Natural killer cell (primary cell): Measurements from ENCODE around the gene SECISBP2. TPM values are rescaled to one million over a fixed set of nuclear protein-coding genes. Genes with fewer than 3 reads are reported as not detected.

Experiments
- ATAC-seq, 3 donors: fragments of 150-1000 bp in 2 of 3; fragments of 200-7000 bp in 1 of 3; cut with Tn5 transposase; 1 replicate in 1 of 3; 2 replicates in 2 of 3; pipeline ENCODE4 v1.10.0; 2021; ENCODE audit warnings: mild to moderate bottlenecking in 2 of 3, moderate library complexity in 2 of 3
- DNase-seq, 2 donors: peaks; one replicate each; pipeline versions ENCODE4 v3.0.0 to v3.0.0-alpha.2; 2013 to 2021; ENCODE audit warnings: mixed read lengths in 1 of 2
- H3K27ac ChIP-seq: one replicate; pipeline ENCODE4 v1.5.1; 2013; ENCODE audit warnings: mild to moderate bottlenecking, low read length
- H3K27me3 ChIP-seq: one replicate; pipeline ENCODE4 v1.6.1; 2013; ENCODE audit warnings: low read length; ENCODE audit not compliant: control insufficient read depth, insufficient read depth
- H3K36me3 ChIP-seq: one replicate; pipeline ENCODE4 v1.6.1; 2013; ENCODE audit warnings: low read length; ENCODE audit not compliant: control insufficient read depth, insufficient read depth
- H3K4me1 ChIP-seq: one replicate; pipeline ENCODE4 v1.6.1; 2013; ENCODE audit warnings: low read length; ENCODE audit not compliant: control insufficient read depth, insufficient read depth
- H3K4me3 ChIP-seq: one replicate; pipeline ENCODE4 v1.5.1; 2013; ENCODE audit warnings: low read length
- H3K9me3 ChIP-seq: one replicate; pipeline ENCODE4 v1.6.1; 2013; ENCODE audit warnings: low read length; ENCODE audit not compliant: control insufficient read depth, insufficient read depth
- H3K27ac Mint-ChIP-seq, 2 donors: one replicate each; pipeline ENCODE4 v1.8.0; 2022; ENCODE audit warnings: mild to moderate bottlenecking in 2 of 2, mixed read lengths in 2 of 2, moderate library complexity in 1 of 2
- H3K27me3 Mint-ChIP-seq, 2 donors: one replicate each; pipeline ENCODE4 v1.8.0; 2022; ENCODE audit warnings: low read depth in 2 of 2, mixed read lengths in 2 of 2
- H3K36me3 Mint-ChIP-seq: one replicate; pipeline ENCODE4 v1.8.0; 2022; ENCODE audit warnings: mixed read lengths
- H3K4me1 Mint-ChIP-seq, 2 donors: one replicate each; pipeline ENCODE4 v1.8.0; 2022; ENCODE audit warnings: mixed read lengths in 2 of 2
- H3K4me3 Mint-ChIP-seq: one replicate; pipeline ENCODE4 v1.8.0; 2022; ENCODE audit warnings: mild to moderate bottlenecking, moderate library complexity, mixed read lengths
- H3K9me3 Mint-ChIP-seq, 2 donors: one replicate each; pipeline ENCODE4 v1.8.0; 2022; ENCODE audit warnings: mixed read lengths in 2 of 2
- CTCF ChIP-seq: fragments of 200-600 bp; IDR thresholded peaks from one replicate; pipeline ENCODE4 v1.8.0; 2022; ENCODE audit warnings: antibody characterized with exemption
- WGBS: methylation state at CpG from one replicate; pipeline ENCODE4 v1.1.7; 2013; ENCODE audit warnings: missing lambda C conversion rate; ENCODE audit not compliant: insufficient coverage; 5-methylcytosine and 5-hydroxymethylcytosine counted together
- intact Hi-C: fragments of 100-400 bp; cut with micrococcal nuclease; formaldehyde crosslinking; loops from one replicate; pipeline ENCODE4 v1.14.2; 2022
- total RNA-seq, 4 donors: library from RNA; stranded (reverse); fragments of 120-200 nt in 1 of 4; gene quantifications; one replicate each; pipeline versions ENCODE4 v1.2.3 to v1.2.4, GENCODE V29; 2013 to 2022

SECISBP2 gene
- total RNA-seq, 3 donors from 2014 or later (not counting 1 experiment from before 2014, with no cell fraction given): 79.5 to 95.8 (median 88.7) TPM

- H3K9me3 ChIP-seq: peaks cover 15% of the 10 kb centered on the region
- intact Hi-C loops: no loop called here
- H3K27ac ChIP-seq: no peak overlapping the region
- no peak overlapping the region for H3K27ac Mint-ChIP-seq
- H3K36me3 Mint-ChIP-seq: peaks cover 25% of the 10 kb centered on the region
- H3K9me3 Mint-ChIP-seq: peaks cover 10 to 14% of the 10 kb centered on the region in 2 donors
- WGBS: 88% methylated on average over 1 of the region's 2 CpGs
- peaks cover 0 to 12% of the 10 kb centered on the region in 2 donors for H3K4me1 Mint-ChIP-seq
- DNase-seq (peak in 1 of 2 donors; percentile 10), ATAC-seq (no peak)
- H3K27me3 ChIP-seq: no peaks in the 10 kb centered on the region
- H3K4me3 Mint-ChIP-seq: no peak overlapping the region
- no peak overlapping the region for H3K4me3 ChIP-seq
- no peaks in the 10 kb centered on the region for H3K36me3 ChIP-seq
- H3K27me3 Mint-ChIP-seq: peaks cover 9 to 20% of the 10 kb centered on the region in 2 donors
- H3K4me1 ChIP-seq: peaks cover 7% of the 10 kb centered on the region
- no peak for TF ChIP-seq CTCF
These were observed 41.3 kb upstream of the SECISBP2 start for GRCh38 chr9:89277043-89277442.

- H3K9me3 ChIP-seq: peaks cover 12% of the 10 kb centered on the region
- H3K36me3 ChIP-seq: no peaks in the 10 kb centered on the region
- H3K27me3 ChIP-seq: no peaks in the 10 kb centered on the region
- Mint-ChIP-seq H3K27me3 (peaks cover 9 to 18% of the 10 kb centered on the region in 2 donors), H3K4me1 (peaks cover 0 to 12% of the 10 kb centered on the region in 2 donors), H3K4me3 (no peak overlapping the region), H3K9me3 (peaks cover 10 to 14% of the 10 kb centered on the region in 2 donors), H3K36me3 (peaks cover 24% of the 10 kb centered on the region), H3K27ac (no peak overlapping the region)
- peaks cover 9% of the 10 kb centered on the region for H3K4me1 ChIP-seq
- no peak overlapping the region for H3K27ac ChIP-seq
- H3K4me3 ChIP-seq: no peak overlapping the region
- no peak for TF ChIP-seq CTCF
- ATAC-seq: no peak
- intact Hi-C loops: no loop called here
- peak in 1 of 2 donors; percentile 26 for DNase-seq
These were observed 40.8 kb upstream of the SECISBP2 start for GRCh38 chr9:89277454-89277853.

- Mint-ChIP-seq H3K4me1 (peaks cover 0 to 12% of the 10 kb centered on the region in 2 donors), H3K4me3 (no peak overlapping the region), H3K27ac (no peak overlapping the region), H3K36me3 (peaks cover 13% of the 10 kb centered on the region), H3K27me3 (peaks cover 3 to 7% of the 10 kb centered on the region in 2 donors), H3K9me3 (peaks cover 4 to 6% of the 10 kb centered on the region in 2 donors)
- H3K9me3 ChIP-seq: peaks cover 12% of the 10 kb centered on the region
- H3K27me3 ChIP-seq: no peaks in the 10 kb centered on the region
- DNase-seq: no peak
- intact Hi-C loops: loop anchor here (2.0 kb wide), 1 partner anchor 686 kb away; no protein-coding TSS in a partner anchor
- no peaks in the 10 kb centered on the region for H3K36me3 ChIP-seq
- ATAC-seq: no peak
- no peak for TF ChIP-seq CTCF
- H3K4me3 ChIP-seq: no peak overlapping the region
- H3K4me1 ChIP-seq: peaks cover 9% of the 10 kb centered on the region
- 92% methylated on average over 2 of the region's 2 CpGs for WGBS
- H3K27ac ChIP-seq: no peak overlapping the region
These were observed 39.7 kb upstream of the SECISBP2 start for GRCh38 chr9:89278551-89278950.
